SK-N-MC (cell line): Measurements from ENCODE around the gene SLC16A6.

ENCODE experiments used
- EZH2 ChIP-seq: fragments of 200-600 bp; sonication (generic); IDR thresholded peaks from one replicate; pipeline ENCODE4 v1.6.1; 2017; ENCODE audit warnings: antibody characterized with exemption
- POLR2AphosphoS5 ChIP-seq: IDR thresholded peaks from 2 replicates; pipeline ENCODE4 v1.6.1; 2012; ENCODE audit warnings: mild to moderate bottlenecking, low read depth, low read length, borderline replicate concordance

DNA sequence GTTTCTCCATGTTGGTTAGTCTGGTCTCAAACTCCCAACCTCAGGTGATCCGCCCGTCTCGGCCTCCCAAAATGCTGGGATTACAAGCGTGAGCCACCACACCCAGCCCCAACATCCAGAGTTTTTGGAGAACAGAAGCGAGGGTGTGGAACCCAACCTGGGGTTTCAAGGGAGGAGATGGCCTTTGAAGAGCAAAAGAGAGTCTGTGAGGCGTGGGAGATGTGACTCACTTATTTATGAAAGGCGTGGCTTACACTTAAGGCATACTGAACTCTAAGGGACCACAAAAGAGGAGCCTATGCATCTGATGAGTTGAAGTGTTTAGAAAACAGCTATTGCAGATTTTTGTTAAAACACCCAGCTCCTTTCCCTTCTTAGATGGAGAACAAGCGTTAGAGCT lies 19.2 kb upstream of the SLC16A6 start:
- TF ChIP-seq POLR2AphosphoS5 (no peak), EZH2 (no peak)
